Mesothelial cell of epicardium (in vitro differentiated cells): ENCODE results near the gene PPM1F. TPM values are rescaled to one million over a fixed set of nuclear protein-coding genes. Genes with fewer than 3 reads are reported as not detected.

ENCODE experiments used
- DNase-seq, 2 experiments: peaks; one replicate each; pipeline ENCODE4 v3.0.0; 2021; ENCODE audit warnings: low spot score in 2 of 2; ENCODE audit not compliant: unreplicated experiment in 2 of 2
- H3K27ac Mint-ChIP-seq: 2 replicates; pipeline ENCODE4 v1.8.0; 2021; ENCODE audit warnings: mixed read lengths
- H3K27me3 Mint-ChIP-seq: 2 replicates; pipeline ENCODE4 v1.8.0; 2021; ENCODE audit warnings: low read depth, mixed read lengths
- H3K36me3 Mint-ChIP-seq: 2 replicates; pipeline ENCODE4 v1.8.0; 2021; ENCODE audit warnings: mixed read lengths
- H3K4me1 Mint-ChIP-seq: 2 replicates; pipeline ENCODE4 v1.8.0; 2021; ENCODE audit warnings: mixed read lengths
- H3K4me3 Mint-ChIP-seq: 2 replicates; pipeline ENCODE4 v1.8.0; 2021; ENCODE audit warnings: mild to moderate bottlenecking, moderate library complexity, mixed read lengths
- H3K9me3 Mint-ChIP-seq: 2 replicates; pipeline ENCODE4 v1.8.0; 2021; ENCODE audit warnings: mixed read lengths
- CTCF ChIP-seq: fragments of 200-600 bp; sonication (generic); IDR thresholded peaks from one replicate; pipeline ENCODE4 v1.5.0; 2021; ENCODE audit warnings: antibody characterized with exemption; ENCODE audit not compliant: unreplicated experiment
- total RNA-seq: library from RNA; stranded (reverse); gene quantifications from 3 replicates; pipeline ENCODE4 v1.2.1, GENCODE V29; 2021

PPM1F gene
- total RNA-seq, 1 donor from 2014 or later, result 34.6 TPM

- DNase-seq, result no peak
- Mint-ChIP-seq H3K36me3 (peaks cover 11% of the 10 kb centered on the region), H3K27ac (no peak overlapping the region), H3K4me1 (no peaks in the 10 kb centered on the region), H3K27me3 (no peaks in the 10 kb centered on the region), H3K9me3 (no peaks in the 10 kb centered on the region), H3K4me3 (no peak overlapping the region)
- TF ChIP-seq CTCF, result no peak
Observed at GRCh38 chr22:21959274-21960074, 6.8 kb upstream of the PPM1F start.

- Mint-ChIP-seq H3K4me1 (no peaks in the 10 kb centered on the region), H3K27me3 (no peaks in the 10 kb centered on the region), H3K4me3 (no peak overlapping the region), H3K27ac (no peak overlapping the region), H3K9me3 (no peaks in the 10 kb centered on the region), H3K36me3 (peaks cover 11% of the 10 kb centered on the region)
- no peak for DNase-seq
- no peak for TF ChIP-seq CTCF
Observed at GRCh38 chr22:21958360-21959273, 6.0 kb upstream of the PPM1F start.

GRCh38 chr22:21951931-21952465 lies 650 bp downstream of the PPM1F start:
- H3K4me1 Mint-ChIP-seq, result peaks cover 26% of the 10 kb centered on the region
- no peak for TF ChIP-seq CTCF
- no peaks in the 10 kb centered on the region for H3K36me3 Mint-ChIP-seq
- H3K4me3 Mint-ChIP-seq, result peak overlapping the region; percentile 83
- H3K27ac Mint-ChIP-seq, result peak overlapping the region; percentile 56
- no peaks in the 10 kb centered on the region for H3K9me3 Mint-ChIP-seq
- H3K27me3 Mint-ChIP-seq, result no peaks in the 10 kb centered on the region
- DNase-seq, result peak in 1 of 2 experiments; percentile 62

- no peak for TF ChIP-seq CTCF
- Mint-ChIP-seq H3K4me3 (peak overlapping the region; percentile 83), H3K9me3 (no peaks in the 10 kb centered on the region), H3K36me3 (no peaks in the 10 kb centered on the region), H3K27ac (no peak overlapping the region), H3K27me3 (no peaks in the 10 kb centered on the region), H3K4me1 (peaks cover 29% of the 10 kb centered on the region)
- DNase-seq, result no peak
Observed at GRCh38 chr22:21951062-21951461, 1.6 kb downstream of the PPM1F start.

GRCh38 chr22:21949948-21950347 lies 2.7 kb downstream of the PPM1F start:
- no peak for DNase-seq
- Mint-ChIP-seq H3K9me3 (no peaks in the 10 kb centered on the region), H3K4me3 (no peak overlapping the region), H3K27me3 (no peaks in the 10 kb centered on the region), H3K4me1 (peaks cover 29% of the 10 kb centered on the region), H3K36me3 (peaks cover 6% of the 10 kb centered on the region), H3K27ac (no peak overlapping the region)
- no peak for TF ChIP-seq CTCF
